H9 (cell line): ENCODE results near the gene CCND3. TPM values are rescaled to one million over a fixed set of nuclear protein-coding genes. Genes with fewer than 3 reads are reported as not detected.
A peak's percentile ranks its signal among the peaks of the same experiment; 100 is the strongest.

Experiments
- DNase-seq: peaks from one replicate; pipeline ENCODE4 v3.0.0-alpha.2; 2017
- H2AFZ ChIP-seq: one replicate; pipeline ENCODE4 v1.6.1; 2013; ENCODE audit warnings: mild to moderate bottlenecking, low read length, control low read depth, moderate library complexity
- H2AK5ac ChIP-seq: 2 replicates; pipeline ENCODE4 v1.6.1; 2013; ENCODE audit warnings: low read length, control low read depth, mixed read lengths; ENCODE audit not compliant: insufficient read length
- H2BK120ac ChIP-seq: one replicate; pipeline ENCODE4 v1.6.1; 2013; ENCODE audit warnings: low read depth, mild to moderate bottlenecking, low read length, control low read depth, inconsistent platforms; ENCODE audit not compliant: poor library complexity, severe bottlenecking
- H2BK12ac ChIP-seq: 2 replicates; pipeline ENCODE4 v1.6.1; 2013; ENCODE audit warnings: low read length, control low read depth, mixed read lengths, low read depth; ENCODE audit not compliant: insufficient read length
- H2BK15ac ChIP-seq: 2 replicates; pipeline ENCODE4 v1.6.1; 2013; ENCODE audit warnings: low read depth, low read length, control low read depth
- H2BK20ac ChIP-seq: one replicate; pipeline ENCODE4 v1.6.1; 2013; ENCODE audit warnings: low read depth, mild to moderate bottlenecking, low read length, control low read depth, inconsistent platforms; ENCODE audit not compliant: poor library complexity, severe bottlenecking
- H2BK5ac ChIP-seq: 2 replicates; pipeline ENCODE4 v1.6.1; 2013; ENCODE audit warnings: low read length, control low read depth, mixed read lengths; ENCODE audit not compliant: insufficient read length
- H3K14ac ChIP-seq: 2 replicates; pipeline ENCODE4 v1.6.1; 2013; ENCODE audit warnings: low read length, control low read depth; ENCODE audit not compliant: insufficient read depth
- H3K18ac ChIP-seq: 2 replicates; pipeline ENCODE4 v1.6.1; 2013; ENCODE audit warnings: low read depth, mild to moderate bottlenecking, mixed read lengths, low read length, control low read depth; ENCODE audit not compliant: insufficient read length
- H3K23ac ChIP-seq: 2 replicates; pipeline ENCODE4 v1.6.1; 2013; ENCODE audit warnings: low read length, control low read depth, mixed read lengths, low read depth; ENCODE audit not compliant: insufficient read length
- H3K23me2 ChIP-seq: 2 replicates; pipeline ENCODE4 v1.6.1; 2013; ENCODE audit warnings: low read depth, mild to moderate bottlenecking, mixed read lengths, low read length, control low read depth; ENCODE audit not compliant: insufficient read length, poor library complexity, severe bottlenecking
- H3K27ac ChIP-seq: 2 replicates; pipeline ENCODE4 v1.5.1; 2013; ENCODE audit warnings: low read length, control low read depth, mixed read lengths, low read depth; ENCODE audit not compliant: insufficient read length
- H3K27me3 ChIP-seq: 2 replicates; pipeline ENCODE4 v1.6.1; 2013; ENCODE audit warnings: low read length, control low read depth, inconsistent platforms; ENCODE audit not compliant: insufficient read depth
- H3K4ac ChIP-seq: 2 replicates; pipeline ENCODE4 v1.6.1; 2013; ENCODE audit warnings: low read depth, mild to moderate bottlenecking, control low read depth, inconsistent platforms, low read length, moderate library complexity
- H3K4me1 ChIP-seq: 2 replicates; pipeline ENCODE4 v1.6.1; 2013; ENCODE audit warnings: low read length, control low read depth, inconsistent platforms; ENCODE audit not compliant: insufficient read depth
- H3K4me2 ChIP-seq: 2 replicates; pipeline ENCODE4 v1.6.1; 2013; ENCODE audit warnings: low read length, control low read depth, mixed read lengths; ENCODE audit not compliant: insufficient read length, insufficient read depth
- H3K56ac ChIP-seq: 2 replicates; pipeline ENCODE4 v1.6.1; 2013; ENCODE audit warnings: low read depth, mild to moderate bottlenecking, mixed read lengths, low read length, control low read depth; ENCODE audit not compliant: insufficient read length
- H3K79me1 ChIP-seq: 2 replicates; pipeline ENCODE4 v1.6.1; 2013; ENCODE audit warnings: low read depth, mild to moderate bottlenecking, moderate library complexity, low read length, control low read depth, inconsistent platforms; ENCODE audit not compliant: insufficient read depth, poor library complexity, severe bottlenecking
- H3K79me2 ChIP-seq: 2 replicates; pipeline ENCODE4 v1.6.1; 2013; ENCODE audit warnings: low read length, control low read depth, inconsistent platforms; ENCODE audit not compliant: insufficient read depth
- H3K9ac ChIP-seq: 2 replicates; pipeline ENCODE4 v1.6.1; 2013; ENCODE audit warnings: low read length, control low read depth, mixed read lengths; ENCODE audit not compliant: insufficient read length; ENCODE audit errors: extremely low read depth
- H3K9me3 ChIP-seq: one replicate; pipeline ENCODE4 v1.6.1; 2013; ENCODE audit warnings: low read depth, low read length, inconsistent platforms; ENCODE audit not compliant: control insufficient read depth
- H3T11ph ChIP-seq: one replicate; pipeline ENCODE4 v1.6.1; 2013; ENCODE audit warnings: mild to moderate bottlenecking, low read length, control low read depth, inconsistent platforms
- H4K20me1 ChIP-seq: one replicate; pipeline ENCODE4 v1.6.1; 2013; ENCODE audit not compliant: control insufficient read depth, insufficient read length, insufficient read depth
- H4K5ac ChIP-seq: 2 replicates; pipeline ENCODE4 v1.6.1; 2013; ENCODE audit warnings: low read depth, mild to moderate bottlenecking, mixed read lengths, low read length, control low read depth; ENCODE audit not compliant: insufficient read length
- H4K8ac ChIP-seq: replicated peaks from 2 replicates; pipeline ENCODE4 v1.6.1; 2013; ENCODE audit warnings: low read length, control low read depth, mixed read lengths, low read depth; ENCODE audit not compliant: insufficient read length
- H4K91ac ChIP-seq: 2 replicates; pipeline ENCODE4 v1.6.1; 2013; ENCODE audit warnings: low read depth, mild to moderate bottlenecking, moderate library complexity, mixed read lengths, low read length, control low read depth; ENCODE audit not compliant: insufficient read length
- H3K27ac Mint-ChIP-seq, 3 experiments: 2 replicates in 2 of 3; 3 replicates in 1 of 3; pipeline ENCODE4 v1.8.0; 2020 to 2021; ENCODE audit warnings: mixed read lengths in 3 of 3, mild to moderate bottlenecking in 1 of 3, moderate library complexity in 1 of 3
- H3K27me3 Mint-ChIP-seq: 2 replicates; pipeline ENCODE4 v1.8.0; 2021; ENCODE audit warnings: low read depth, mild to moderate bottlenecking, moderate library complexity, mixed read lengths
- H3K36me3 Mint-ChIP-seq, 3 experiments: 2 replicates in 2 of 3; 3 replicates in 1 of 3; pipeline ENCODE4 v1.8.0; 2020 to 2021; ENCODE audit warnings: low read depth in 3 of 3, mixed read lengths in 3 of 3; ENCODE audit not compliant: insufficient read depth in 1 of 3
- H3K4me1 Mint-ChIP-seq, 2 experiments: 2 replicates each; pipeline ENCODE4 v1.8.0; 2020; ENCODE audit warnings: mixed read lengths in 2 of 2
- H3K4me3 Mint-ChIP-seq, 2 experiments: 2 replicates in 1 of 2; 3 replicates in 1 of 2; pipeline ENCODE4 v1.8.0; 2020 to 2021; ENCODE audit warnings: mild to moderate bottlenecking in 2 of 2, mixed read lengths in 2 of 2, moderate library complexity in 1 of 2
- H3K9me3 Mint-ChIP-seq, 2 experiments: 2 replicates in 1 of 2; 3 replicates in 1 of 2; pipeline ENCODE4 v1.8.0; 2020; ENCODE audit warnings: mild to moderate bottlenecking in 2 of 2, mixed read lengths in 2 of 2, moderate library complexity in 1 of 2
- CTCF ChIP-seq: fragments of 200-600 bp; sonication (generic); conservative IDR thresholded peaks from 3 replicates; pipeline ENCODE4 v1.8.0; 2021; ENCODE audit warnings: antibody characterized with exemption, mild to moderate bottlenecking
- WGBS: extraction: QIAGEN DNeasy Blood & Tissue Kit; methylation state at CpG from one replicate; pipeline ENCODE4 v1.1.7; 2013; ENCODE audit warnings: missing lambda C conversion rate, low lambda C conversion rate, mixed read lengths; ENCODE audit not compliant: insufficient read length; ENCODE audit errors: extremely low coverage; 5-methylcytosine and 5-hydroxymethylcytosine counted together
- total RNA-seq: library from RNA; stranded (reverse); gene quantifications from 2 replicates; pipeline ENCODE4 v1.2.1, GENCODE V29; 2021

Gene CCND3
- total RNA-seq, 1 experiment from 2014 or later, result 24.2 TPM

- peaks cover 1% of the 10 kb centered on the region for H3K27me3 Mint-ChIP-seq
Measured at GRCh38 chr6:41963371-41963770, 21.8 kb upstream of the CCND3 start.

More at GRCh38 chr6:41963371-41963770, 21.8 kb upstream of the CCND3 start:
- Histone ChIP-seq H4K8ac (no peak overlapping the region), H3K27me3 (no peaks in the 10 kb centered on the region), H3K9ac (no peak overlapping the region), H3K79me1 (no peaks in the 10 kb centered on the region), H3K14ac (no peak overlapping the region), H3K9me3 (no peaks in the 10 kb centered on the region), H2BK5ac (no peak overlapping the region), H2BK120ac (no peak overlapping the region), H2BK15ac (no peak overlapping the region), H3K4me2 (no peak overlapping the region), H2BK20ac (no peak overlapping the region), H3T11ph (no peak overlapping the region), H4K20me1 (no peaks in the 10 kb centered on the region), H3K79me2 (no peaks in the 10 kb centered on the region), H3K56ac (no peak overlapping the region), H3K27ac (no peak overlapping the region), H4K5ac (no peak overlapping the region), H3K23me2 (peaks cover 3% of the 10 kb centered on the region), H2AK5ac (no peak overlapping the region), H2AFZ (no peak overlapping the region), H3K18ac (no peak overlapping the region), H4K91ac (no peak overlapping the region), H3K4ac (no peak overlapping the region), H3K4me1 (peaks cover 17% of the 10 kb centered on the region; the same call in 1 of the 2 replicates), H2BK12ac (peak overlapping the region; percentile 53), H3K23ac (no peak overlapping the region)
- Mint-ChIP-seq H3K36me3 (no peaks in the 10 kb centered on the region; a peak in 1 of 7 replicates), H3K27ac (no peak overlapping the region), H3K9me3 (no peaks in the 10 kb centered on the region), H3K4me1 (peaks cover 47 to 48% of the 10 kb centered on the region in 2 experiments), H3K4me3 (no peak overlapping the region)
- WGBS, result no CpG with 5 or more reads among the region's 1 CpG
- DNase-seq, result no peak
- TF ChIP-seq CTCF, result no peak
